Activated effector memory CD4-positive, alpha-beta T cell treated with Interleukin-2 at 50 U/mL for 16 hours (primary cell): ENCODE data around the gene CABLES1.
"Not testable (repeated sequence)": the region's sequence is repeated elsewhere in the genome, so short reads cannot be mapped to it uniquely, and the experiment has no call there.

Source experiments
- DNase-seq: peaks from one replicate; pipeline ENCODE4 v3.0.0-alpha.2; 2020

CABLES1 gene

GRCh38 chr18:23227726-23228070, 92.4 kb downstream of the CABLES1 start:
- no peak for DNase-seq

- no peak for DNase-seq
Observed at GRCh38 chr18:23228102-23229061, 93.1 kb downstream of the CABLES1 start.

- no peak for DNase-seq
Observed at GRCh38 chr18:23229472-23229871, 94.2 kb downstream of the CABLES1 start.

GRCh38 chr18:23230686-23231085, 95.4 kb downstream of the CABLES1 start:
- no peak for DNase-seq

DNA sequence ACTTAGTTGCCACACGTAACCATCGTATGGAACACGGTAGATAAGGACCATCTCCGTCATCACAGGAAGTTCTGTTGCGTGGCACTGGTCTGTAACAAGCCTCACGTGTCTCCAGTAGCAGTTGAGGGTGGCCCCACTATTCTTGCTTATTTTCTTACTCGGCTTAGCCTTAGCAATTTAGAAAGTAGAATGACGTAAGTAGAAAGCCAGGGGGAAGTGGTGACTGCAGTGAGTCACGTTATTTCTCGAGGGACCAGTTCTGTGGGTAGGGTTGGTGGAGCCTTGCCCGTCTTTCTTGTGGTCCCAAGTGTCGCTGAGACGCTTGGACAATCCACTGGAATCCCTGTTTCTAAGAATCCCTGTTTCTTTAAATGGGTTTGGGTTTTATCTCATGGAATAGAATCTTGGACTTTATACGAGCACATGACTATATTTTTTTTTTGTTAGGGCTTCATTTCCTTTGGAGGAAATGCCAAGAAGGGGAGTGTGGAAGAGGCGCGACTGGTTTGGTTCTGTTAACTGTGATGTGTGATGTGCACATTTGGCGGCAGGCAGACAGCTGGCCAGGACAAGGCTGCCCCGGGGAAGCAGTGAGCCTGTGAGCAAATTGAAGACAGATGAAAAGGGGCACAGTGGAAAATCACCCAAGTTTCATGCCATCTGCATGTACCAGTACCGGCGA, 96.2 kb downstream of the CABLES1 start:
- DNase-seq, result peak; percentile 51

DNA sequence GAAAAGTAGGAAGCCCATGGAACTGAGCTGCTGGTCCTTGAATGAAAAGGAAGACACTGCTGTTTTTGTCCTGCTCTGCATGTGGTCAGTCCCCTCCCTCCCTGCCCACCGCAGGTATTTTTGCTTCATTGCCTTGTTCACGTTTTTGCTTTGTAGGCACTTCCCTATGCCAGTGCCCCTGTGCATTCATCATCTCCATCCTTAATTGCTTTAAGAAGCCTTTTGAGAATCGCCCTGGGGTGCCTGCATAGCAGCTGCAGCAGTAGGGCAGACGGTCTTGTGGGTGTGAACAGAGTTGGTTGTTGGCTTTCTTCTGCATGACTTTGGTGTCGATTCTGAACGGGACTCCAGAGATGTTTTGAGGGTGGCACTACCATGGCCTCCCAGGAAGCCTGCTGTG, 97.0 kb downstream of the CABLES1 start:
- no peak for DNase-seq

DNA sequence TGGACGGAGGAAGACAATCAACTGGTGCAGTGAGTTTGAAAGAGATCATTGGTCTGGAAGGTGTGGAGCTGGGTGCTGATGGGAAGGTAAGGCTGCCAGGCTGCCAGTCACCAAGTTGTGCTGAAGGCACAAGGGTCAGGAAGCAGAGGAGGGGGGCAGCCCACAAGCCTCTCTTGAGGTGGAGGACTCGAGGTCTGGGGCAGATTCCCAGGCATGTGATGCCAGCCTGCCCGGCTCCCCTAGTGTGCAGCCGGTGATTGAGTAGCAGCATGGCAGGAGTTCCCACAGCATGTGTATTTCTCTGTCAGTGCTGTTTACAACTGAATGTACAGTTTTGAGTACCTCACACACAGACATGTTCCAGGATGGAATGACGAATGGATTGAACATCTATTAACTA, 99.3 kb downstream of the CABLES1 start:
- no peak for DNase-seq

DNA sequence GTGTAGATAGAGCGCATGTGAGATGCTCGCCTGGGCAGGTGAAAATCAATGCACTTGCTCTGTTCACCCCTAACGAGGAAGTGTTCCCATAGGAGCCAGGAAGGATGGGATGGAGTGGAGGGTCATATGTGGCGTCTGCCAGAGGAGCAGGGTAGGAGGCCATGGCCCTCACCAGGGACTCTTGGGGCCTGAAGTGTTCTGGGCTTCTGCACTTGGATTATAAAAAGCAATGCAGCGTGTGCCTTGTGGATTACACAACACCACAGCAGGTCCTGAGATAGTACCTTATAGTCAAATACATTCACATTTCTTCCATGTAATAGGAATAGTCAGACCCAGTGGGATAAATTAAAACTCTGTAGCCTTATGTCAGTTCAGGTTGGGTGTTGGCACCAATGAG, 100.1 kb downstream of the CABLES1 start:
- DNase-seq, result no peak

DNA sequence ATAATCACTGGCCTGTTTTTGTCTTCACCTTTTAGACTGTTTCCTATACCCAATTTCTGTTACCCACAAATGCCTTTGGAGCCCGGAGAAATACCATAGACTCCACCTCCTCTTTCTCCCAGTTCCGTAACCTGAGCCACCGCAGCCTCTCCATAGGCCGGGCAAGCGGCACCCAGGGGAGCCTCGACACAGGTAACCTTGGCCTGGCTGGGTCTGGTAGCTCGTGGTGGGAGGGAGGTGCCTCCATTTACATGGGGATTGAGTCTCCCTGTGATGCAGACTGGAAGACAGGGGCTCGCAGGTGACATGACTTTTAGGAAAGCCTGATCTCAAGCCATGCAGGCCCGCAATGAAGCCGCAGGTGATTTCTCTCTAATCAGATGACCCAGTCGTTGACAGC, 100.6 kb downstream of the CABLES1 start:
- no peak for DNase-seq

DNA sequence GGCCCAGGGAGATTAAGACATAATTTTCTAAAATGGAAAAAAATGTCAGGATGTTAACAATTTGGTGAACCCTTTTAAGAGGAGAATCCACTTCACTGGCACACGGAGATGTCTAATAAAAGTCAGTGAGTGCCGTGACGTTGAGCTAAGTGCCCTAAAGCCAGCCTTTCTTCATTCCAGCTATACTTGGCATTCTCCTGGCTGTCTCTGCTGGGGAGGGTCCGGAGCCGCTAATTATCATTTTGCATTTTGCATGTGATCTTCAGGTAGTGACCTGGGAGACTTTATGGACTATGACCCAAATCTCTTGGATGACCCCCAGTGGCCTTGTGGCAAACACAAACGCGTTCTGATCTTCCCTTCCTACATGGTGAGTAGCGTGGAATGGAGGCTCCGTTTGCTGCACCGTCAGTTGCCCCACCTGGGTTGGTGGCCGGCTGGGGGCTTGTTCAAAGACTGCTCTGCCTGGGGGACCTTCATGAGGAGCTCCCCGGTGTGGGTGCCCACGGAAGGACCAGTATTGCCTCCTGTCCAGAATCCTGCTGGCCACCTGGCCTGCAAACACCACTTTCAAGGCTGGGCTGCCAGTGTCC, 101.7 kb downstream of the CABLES1 start:
- DNase-seq, result no peak

DNA sequence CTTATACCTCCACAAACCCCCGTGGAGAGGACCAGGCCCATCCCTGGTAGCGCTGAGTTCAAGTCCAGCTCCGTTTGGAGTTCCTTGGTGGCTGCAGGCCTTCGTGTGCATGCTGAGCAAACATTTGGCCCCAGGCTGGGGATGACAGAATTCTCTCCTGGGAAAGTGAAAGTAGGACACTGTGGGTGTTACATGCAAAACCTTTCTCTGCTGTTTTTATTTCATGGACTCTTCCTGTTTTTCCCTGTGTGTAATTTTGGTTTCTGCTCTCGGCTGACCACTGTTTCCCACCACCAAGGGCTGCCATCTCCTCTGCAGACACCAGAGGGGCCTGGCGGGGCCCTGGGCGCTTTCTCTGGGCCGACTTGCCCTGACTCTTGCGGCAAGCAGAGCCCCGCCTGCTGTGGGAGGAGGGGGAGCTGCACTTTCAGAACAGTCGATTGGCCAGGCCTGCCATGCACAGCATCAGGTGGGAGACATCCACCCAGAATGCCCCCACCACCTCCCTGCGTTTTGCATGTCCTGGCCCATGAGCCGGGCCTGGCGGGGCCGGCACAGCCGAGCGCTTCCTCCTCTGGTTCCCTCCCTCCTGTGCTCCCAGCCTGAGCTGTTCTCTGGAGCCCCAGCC, 102.4 kb downstream of the CABLES1 start:
- DNase-seq, result peak; percentile 22

GRCh38 chr18:23238152-23238531, 102.9 kb downstream of the CABLES1 start:
- no peak for DNase-seq

GRCh38 chr18:23238651-23239349, 103.5 kb downstream of the CABLES1 start:
- DNase-seq, result no peak

DNA sequence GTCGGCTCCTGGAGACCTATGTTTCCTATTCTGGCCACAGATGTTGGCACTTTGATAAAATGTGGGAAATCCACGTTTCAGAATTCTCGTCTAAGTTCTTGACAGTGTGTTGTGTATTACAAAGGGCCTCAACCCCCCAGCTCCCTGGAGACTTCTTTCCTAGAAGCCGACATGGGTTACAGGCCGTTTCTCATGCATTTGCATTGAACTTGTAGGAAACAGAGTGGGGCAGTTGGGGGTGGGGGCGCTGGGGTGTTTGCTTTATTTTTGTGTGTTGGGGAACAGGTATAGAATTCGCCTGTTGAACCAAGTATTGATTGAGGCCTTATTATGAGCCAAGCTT, 104.0 kb downstream of the CABLES1 start:
- no peak for DNase-seq

GRCh38 chr18:23239885-23240608, 104.8 kb downstream of the CABLES1 start:
- no peak for DNase-seq

GRCh38 chr18:23240609-23240930, 105.3 kb downstream of the CABLES1 start:
- no peak for DNase-seq

DNA sequence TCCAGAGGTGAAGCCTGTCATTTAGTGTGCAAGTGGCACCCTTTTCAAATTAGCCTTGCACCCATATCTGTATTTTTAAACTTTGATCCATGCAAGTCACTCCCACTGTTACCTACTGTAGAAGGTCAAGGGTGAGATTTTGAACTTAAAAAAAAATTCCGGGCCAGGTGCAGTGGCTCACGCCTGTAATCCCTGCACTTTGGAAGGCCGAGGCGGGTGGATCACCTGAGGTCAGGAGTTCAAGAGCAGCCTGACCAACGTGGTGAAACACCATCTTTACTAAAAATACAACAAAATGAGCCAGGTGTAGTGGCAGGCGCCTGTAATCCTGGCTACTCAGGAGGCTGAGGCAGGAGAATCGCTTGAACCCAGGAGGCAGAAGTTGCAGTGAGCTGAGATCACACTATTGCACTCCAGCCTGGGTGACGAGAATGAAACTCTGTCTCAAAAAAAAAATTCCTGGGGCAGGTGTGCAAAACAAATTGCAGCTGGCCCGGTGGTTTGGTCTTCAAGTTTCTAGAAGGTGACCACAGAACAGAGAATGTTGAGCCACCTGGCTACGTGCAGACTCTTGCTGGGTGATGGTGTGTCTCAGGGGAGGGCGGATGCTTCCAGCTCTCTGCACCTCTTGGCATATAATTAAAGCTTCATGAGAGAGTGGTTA, 106.7 kb downstream of the CABLES1 start:
- not testable (repeated sequence) for DNase-seq

DNA sequence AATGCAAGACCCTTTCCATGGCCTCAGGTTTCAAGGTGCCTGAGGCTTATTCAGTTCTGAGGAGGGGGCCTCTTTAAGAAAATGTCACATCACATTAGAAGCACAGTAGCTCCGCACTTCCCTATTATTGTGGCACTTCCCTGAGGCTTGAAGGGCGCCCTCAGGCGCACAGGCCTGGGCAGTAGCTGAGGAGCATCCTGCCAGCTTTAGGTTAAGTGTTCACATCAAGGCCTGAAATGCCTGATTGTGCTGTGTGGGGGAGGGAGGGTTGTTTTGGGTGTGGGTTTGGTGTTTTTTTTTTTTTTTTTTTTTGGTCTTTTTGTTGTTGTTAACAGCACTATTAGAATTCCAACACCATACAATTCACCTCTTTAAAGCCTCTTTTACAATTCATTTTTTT, 107.9 kb downstream of the CABLES1 start:
- no peak for DNase-seq

GRCh38 chr18:23243816-23244215, 108.5 kb downstream of the CABLES1 start:
- DNase-seq, result no peak

GRCh38 chr18:23244401-23244800, 109.1 kb downstream of the CABLES1 start:
- DNase-seq, result no peak

- DNase-seq, result no peak
Observed at GRCh38 chr18:23245461-23245860, 110.2 kb downstream of the CABLES1 start.

GRCh38 chr18:23247331-23247730, 112.0 kb downstream of the CABLES1 start:
- DNase-seq, result no peak
